Subcutaneous adipose tissue (tissue), 4 donors: ENCODE results near the gene DUS1L. TPM values are rescaled to one million over a fixed set of nuclear protein-coding genes. Genes with fewer than 3 reads are reported as not detected.

Source experiments
- CTCF ChIP-seq: fragments of 450-650 bp; IDR thresholded peaks from one replicate; pipeline ENCODE4 v1.5.1; 2016; ENCODE audit warnings: low read depth, mild to moderate bottlenecking, control low read depth, antibody characterized with exemption, moderate library complexity
- total RNA-seq, 4 donors: library from RNA; depleted of rRNA; stranded (reverse); fragments of >200 nt; gene quantifications; one replicate each; pipeline ENCODE4 v1.1.0, GENCODE V29; 2016

DUS1L gene
- total RNA-seq, 4 donors from 2014 or later = 45.0 to 147 (median 52.3) TPM

DNA sequence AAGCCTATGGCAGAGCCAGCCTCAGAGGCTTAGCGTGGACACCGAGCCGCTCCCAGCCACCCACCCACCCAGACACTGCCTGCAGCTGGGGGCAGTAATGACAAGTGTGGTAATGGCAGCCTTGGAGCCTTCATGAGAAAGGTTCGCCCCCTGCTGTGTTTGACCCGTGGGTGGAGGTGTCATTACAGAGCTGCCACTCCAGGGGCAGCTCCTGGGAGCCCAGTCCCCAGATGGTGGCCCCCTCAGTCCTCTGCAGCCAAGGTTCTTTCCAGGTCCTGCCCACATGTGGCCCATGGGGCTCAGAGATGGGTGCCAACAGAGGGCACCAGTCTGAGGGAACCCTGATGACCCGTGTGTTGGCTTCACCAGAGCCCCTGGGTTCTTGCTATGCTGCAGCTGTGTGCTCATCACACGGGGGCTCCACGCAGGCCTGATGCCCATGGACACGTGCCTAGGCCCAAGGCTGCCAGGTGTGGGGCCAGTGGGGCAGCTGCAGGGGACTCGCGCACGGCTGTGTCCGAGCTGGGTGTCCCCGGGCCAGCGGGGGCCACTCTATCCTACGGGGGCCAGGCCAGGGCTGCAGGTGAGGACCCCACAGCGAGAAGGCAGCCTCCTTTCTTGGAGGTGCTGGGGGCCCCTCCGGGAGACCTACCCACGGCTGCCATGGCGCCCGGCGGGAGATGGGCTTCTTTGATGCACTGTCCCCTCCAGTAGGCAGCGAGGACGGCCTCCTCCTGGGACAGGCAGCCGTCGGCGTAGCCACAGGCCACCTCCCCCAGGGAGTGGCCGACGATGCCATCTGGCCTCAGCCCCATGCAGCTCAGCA lies 24.3 kb upstream of the DUS1L start:
- no peak for TF ChIP-seq CTCF

GRCh38 chr17:82088838-82089722 lies 23.5 kb upstream of the DUS1L start:
- TF ChIP-seq CTCF = no peak

DNA sequence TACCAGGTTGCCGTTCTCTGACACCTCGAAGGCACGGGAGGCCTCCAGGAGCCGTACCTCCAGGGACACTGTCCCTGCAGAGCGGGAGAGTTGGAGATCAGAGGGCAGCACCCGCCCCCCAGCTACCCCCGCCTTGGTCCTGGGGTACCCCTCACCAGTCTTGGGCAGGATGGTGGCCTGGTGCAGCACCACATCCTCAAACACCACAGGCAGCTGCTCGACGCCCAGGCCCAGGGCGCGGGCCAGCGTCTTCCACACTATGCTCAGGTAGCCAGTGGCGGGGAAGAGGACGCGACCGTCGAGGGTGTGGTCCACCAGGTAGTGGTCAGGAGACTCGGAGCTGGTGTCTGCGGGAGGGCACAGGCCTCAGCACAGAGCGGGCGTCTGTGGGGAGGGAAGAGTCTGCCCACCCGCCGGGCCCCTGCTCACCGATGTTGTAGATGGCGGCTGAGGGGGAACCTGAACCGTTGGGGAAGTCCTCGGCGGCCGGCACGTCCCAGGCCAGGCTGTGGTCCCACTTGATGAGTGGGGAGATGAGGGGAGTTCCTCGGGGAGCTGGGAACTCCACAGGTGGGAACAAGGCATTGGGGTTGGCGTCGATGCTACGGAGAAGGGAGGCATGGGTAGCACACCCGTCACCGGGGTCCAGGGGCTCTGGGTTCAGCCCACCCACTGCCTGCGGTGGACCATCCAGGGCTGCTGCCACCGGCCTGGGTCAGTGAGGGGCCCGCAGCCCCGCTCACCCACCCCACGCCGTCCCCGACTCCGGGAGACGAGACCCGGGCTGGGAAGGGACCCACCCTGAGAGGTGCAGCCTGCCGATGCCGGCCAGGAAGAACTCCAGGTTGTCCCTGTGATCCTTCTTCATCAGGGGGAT lies 22.6 kb upstream of the DUS1L start:
- TF ChIP-seq CTCF = no peak

- TF ChIP-seq CTCF = no peak
These were observed 21.6 kb upstream of the DUS1L start for GRCh38 chr17:82086941-82087906.

DNA sequence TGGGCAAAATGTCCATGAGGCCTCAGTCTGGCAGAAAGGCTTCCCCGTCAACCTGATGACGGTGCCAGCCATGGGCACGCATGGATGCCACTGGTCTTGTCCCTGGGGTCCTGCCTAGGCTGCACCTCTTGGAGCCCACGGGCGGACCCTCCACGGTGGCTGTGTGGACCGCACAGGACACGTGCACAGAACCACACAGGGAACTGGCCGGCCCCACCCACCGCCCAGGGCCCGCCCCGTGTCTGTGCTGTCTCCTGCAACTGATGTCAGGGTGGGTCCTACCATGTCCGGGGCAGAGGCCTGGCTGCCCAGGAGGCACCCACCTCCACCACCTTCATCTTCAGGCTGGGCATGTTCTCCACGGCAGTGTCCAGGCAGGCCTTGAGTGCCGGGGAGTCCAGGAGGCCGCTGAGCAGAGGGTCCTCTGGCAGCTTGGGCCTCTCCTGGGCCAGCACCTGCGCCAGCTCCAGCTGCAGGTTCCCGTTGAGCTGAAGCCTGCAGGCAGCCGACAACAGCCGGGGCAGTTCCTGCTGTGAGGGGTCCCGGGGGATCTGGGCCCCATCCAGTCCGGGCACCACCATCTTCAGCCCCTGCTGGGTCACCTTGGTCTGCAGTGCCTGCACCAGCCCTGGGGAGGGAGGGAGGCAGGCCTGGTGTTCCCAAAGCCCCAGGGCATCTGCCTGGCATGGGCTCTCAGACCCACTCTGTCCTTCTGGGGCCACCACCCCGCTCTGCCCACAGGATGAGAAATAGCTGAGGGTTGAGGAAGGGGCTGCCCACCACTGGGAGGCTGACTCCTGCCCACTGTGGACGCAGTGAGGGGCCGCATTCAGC lies 20.5 kb upstream of the DUS1L start:
- no peak for TF ChIP-seq CTCF
